Body of pancreas (tissue), 4 donors: ENCODE data around the gene KNSTRN.

ENCODE experiments used
- CTCF ChIP-seq, 7 experiments: fragments of 450-650 bp in 4 of 7; fragments of 200-600 bp in 3 of 7; sonication (generic) in 3 of 7; IDR thresholded peaks; one replicate each; pipeline ENCODE4 v1.5.1; 2016 to 2019; ENCODE audit warnings: antibody characterized with exemption in 7 of 7
- POLR2A ChIP-seq, 3 donors: fragments of 450-650 bp; IDR thresholded peaks; one replicate each; pipeline ENCODE4 v1.6.1; 2016; ENCODE audit warnings: antibody characterized with exemption in 3 of 3, mild to moderate bottlenecking in 2 of 3

DNA sequence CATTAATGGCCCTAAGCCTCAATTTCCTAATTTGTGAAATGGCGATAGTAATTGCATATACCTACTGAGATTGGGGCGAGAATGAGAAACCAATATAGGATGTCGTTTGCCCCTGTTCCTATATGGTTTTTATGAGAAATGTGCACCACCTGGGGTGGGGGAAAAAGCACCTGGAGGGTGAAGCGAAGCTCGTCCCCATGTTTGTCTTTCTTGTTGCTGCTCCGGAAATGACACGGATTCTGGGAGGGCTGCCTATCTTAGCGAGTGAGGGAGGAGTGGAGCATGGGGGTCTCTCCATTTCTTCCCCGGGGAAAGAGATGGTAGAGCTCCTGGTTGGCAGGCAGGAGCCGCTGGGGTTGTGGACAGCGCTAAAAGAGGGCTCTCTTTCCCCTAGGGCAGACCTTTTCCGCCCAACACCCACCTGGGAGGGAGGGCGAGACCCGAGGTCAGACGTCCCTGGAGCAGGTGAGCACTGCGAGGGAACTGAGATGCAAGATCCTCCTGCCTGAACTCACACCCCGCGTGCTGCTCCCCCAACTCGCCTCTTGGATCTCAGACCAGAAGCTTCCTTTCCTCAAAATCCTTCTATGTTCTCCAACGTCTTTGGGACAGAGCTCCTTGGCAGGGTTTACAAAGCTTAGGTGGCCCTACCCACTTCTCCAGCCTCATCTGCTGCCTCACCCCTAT lies 52.6 kb downstream of the KNSTRN start:
- TF ChIP-seq CTCF (IDR thresholded peaks at IDR 0.05) (no peak), POLR2A (IDR thresholded peaks at IDR 0.05) (no peak)
